ENCODE results near the gene NAT9. TPM values are rescaled to one million over a fixed set of nuclear protein-coding genes. Genes with fewer than 3 reads are reported as not detected.

The NAT9 gene
- total RNA-seq, 1 experiment from 2014 or later = 21.9 TPM

- no peak for DNase-seq (ENCODE audit: low read depth)
Observed at GRCh38 chr17:74746922-74747321, 29.2 kb downstream of the NAT9 start.

- no peak for DNase-seq (ENCODE audit: low read depth)
Observed at GRCh38 chr17:74746376-74746775, 29.8 kb downstream of the NAT9 start.

- no peak for DNase-seq (ENCODE audit: low read depth)
Observed at GRCh38 chr17:74745548-74746177, 30.5 kb downstream of the NAT9 start.

GRCh38 chr17:74744714-74745547 lies 31.2 kb downstream of the NAT9 start:
- DNase-seq (ENCODE audit: low read depth) = peak; percentile 72

- DNase-seq (ENCODE audit: low read depth) = no peak
Observed at GRCh38 chr17:74744349-74744713, 31.8 kb downstream of the NAT9 start.

GRCh38 chr17:74743755-74744154 lies 32.4 kb downstream of the NAT9 start:
- DNase-seq (ENCODE audit: low read depth) = no peak

GRCh38 chr17:74742978-74743545 lies 33.1 kb downstream of the NAT9 start:
- no peak for DNase-seq (ENCODE audit: low read depth)

GRCh38 chr17:74742153-74742515 lies 34.0 kb downstream of the NAT9 start:
- peak; percentile 51 for DNase-seq (ENCODE audit: low read depth)

- DNase-seq (ENCODE audit: low read depth) = no peak
Observed at GRCh38 chr17:74740641-74741387, 35.3 kb downstream of the NAT9 start.

- no peak for DNase-seq (ENCODE audit: low read depth)
Observed at GRCh38 chr17:74740173-74740572, 36.0 kb downstream of the NAT9 start.

- no peak for DNase-seq (ENCODE audit: low read depth)
Observed at GRCh38 chr17:74739227-74739831, 36.8 kb downstream of the NAT9 start.

- no peak for DNase-seq (ENCODE audit: low read depth)
Observed at GRCh38 chr17:74738051-74738996, 37.8 kb downstream of the NAT9 start.

GRCh38 chr17:74737299-74738050 lies 38.7 kb downstream of the NAT9 start:
- no peak for DNase-seq (ENCODE audit: low read depth)

GRCh38 chr17:74736513-74737298 lies 39.4 kb downstream of the NAT9 start, which contains the start of gene RAB37:
Gene RAB37, plus strand, starts transcription at chr17:74737256. Its CDS starts 17 bp downstream, at chr17:74737273.
- no peak for DNase-seq (ENCODE audit: low read depth)

GRCh38 chr17:74734256-74734655 lies 41.9 kb downstream of the NAT9 start:
- DNase-seq (ENCODE audit: low read depth) = no peak

GRCh38 chr17:74733365-74734122 lies 42.6 kb downstream of the NAT9 start:
- DNase-seq (ENCODE audit: low read depth) = no peak

GRCh38 chr17:74732042-74732867 lies 43.9 kb downstream of the NAT9 start:
- no peak for DNase-seq (ENCODE audit: low read depth)
